Endothelial cell of umbilical vein (primary cell): ENCODE results near the gene KAT8.

ENCODE experiments used
- GATA2 ChIP-seq: IDR thresholded peaks from 2 replicates; pipeline ENCODE4 v1.7.0; 2011; ENCODE audit warnings: low read depth, mild to moderate bottlenecking, moderate library complexity, mixed read lengths, low read length; ENCODE audit not compliant: insufficient read length, insufficient read depth
- POLR2A ChIP-seq: IDR thresholded peaks from 2 replicates; pipeline ENCODE4 v1.6.1; 2012; ENCODE audit warnings: low read depth, mild to moderate bottlenecking, control low read depth, low read length
- TF ChIP-seq, protein P1 (sequence below), 2 donors: IDR thresholded peaks; 1 replicate in 1 of 2; 2 replicates in 1 of 2; pipeline ENCODE4 v1.5.1; 2011; ENCODE audit warnings: low read length in 2 of 2, mild to moderate bottlenecking in 2 of 2, moderate library complexity in 2 of 2, control low read depth in 1 of 2, inconsistent platforms in 1 of 2, low read depth in 1 of 2; ENCODE audit not compliant: insufficient read depth in 1 of 2; ENCODE audit errors: extremely low read depth in 1 of 2
- TF ChIP-seq, protein P2 (sequence below): IDR thresholded peaks from 2 replicates; pipeline ENCODE4 v1.6.1; 2011; ENCODE audit not compliant: insufficient read depth, insufficient read length

DNA sequence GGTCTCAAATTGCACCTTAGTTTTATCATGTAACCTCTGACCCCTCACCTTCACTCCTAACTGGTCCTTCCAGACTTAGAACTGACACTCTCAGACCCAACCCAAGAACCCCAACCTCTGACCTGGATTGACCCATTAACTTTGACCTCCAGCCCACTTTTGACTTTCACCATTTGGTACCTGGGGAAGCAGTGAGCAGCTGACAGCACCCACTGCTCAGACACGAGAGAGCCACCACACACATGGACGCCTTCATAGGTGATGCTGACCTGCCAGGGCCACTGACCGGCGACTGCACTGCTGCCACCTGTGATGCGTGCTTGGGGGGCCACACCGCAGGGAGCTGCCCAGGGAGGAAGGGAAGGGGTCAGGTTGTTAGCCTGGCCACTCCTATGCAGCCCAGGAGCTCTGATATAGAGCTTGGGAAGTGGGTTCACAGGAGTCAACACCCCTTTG lies 15.6 kb downstream of the KAT8 start:
- TF ChIP-seq POLR2A (no peak), GATA2 (no peak)
- TF ChIP-seq, protein P1, sequence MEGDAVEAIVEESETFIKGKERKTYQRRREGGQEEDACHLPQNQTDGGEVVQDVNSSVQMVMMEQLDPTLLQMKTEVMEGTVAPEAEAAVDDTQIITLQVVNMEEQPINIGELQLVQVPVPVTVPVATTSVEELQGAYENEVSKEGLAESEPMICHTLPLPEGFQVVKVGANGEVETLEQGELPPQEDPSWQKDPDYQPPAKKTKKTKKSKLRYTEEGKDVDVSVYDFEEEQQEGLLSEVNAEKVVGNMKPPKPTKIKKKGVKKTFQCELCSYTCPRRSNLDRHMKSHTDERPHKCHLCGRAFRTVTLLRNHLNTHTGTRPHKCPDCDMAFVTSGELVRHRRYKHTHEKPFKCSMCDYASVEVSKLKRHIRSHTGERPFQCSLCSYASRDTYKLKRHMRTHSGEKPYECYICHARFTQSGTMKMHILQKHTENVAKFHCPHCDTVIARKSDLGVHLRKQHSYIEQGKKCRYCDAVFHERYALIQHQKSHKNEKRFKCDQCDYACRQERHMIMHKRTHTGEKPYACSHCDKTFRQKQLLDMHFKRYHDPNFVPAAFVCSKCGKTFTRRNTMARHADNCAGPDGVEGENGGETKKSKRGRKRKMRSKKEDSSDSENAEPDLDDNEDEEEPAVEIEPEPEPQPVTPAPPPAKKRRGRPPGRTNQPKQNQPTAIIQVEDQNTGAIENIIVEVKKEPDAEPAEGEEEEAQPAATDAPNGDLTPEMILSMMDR (IDR thresholded peaks at IDR 0.05; ENCODE audit: extremely low read depth in 1 of 2, insufficient read depth in 1 of 2, low read depth in 1 of 2, low read length in 2 of 2) = no peak
- TF ChIP-seq, protein P2, sequence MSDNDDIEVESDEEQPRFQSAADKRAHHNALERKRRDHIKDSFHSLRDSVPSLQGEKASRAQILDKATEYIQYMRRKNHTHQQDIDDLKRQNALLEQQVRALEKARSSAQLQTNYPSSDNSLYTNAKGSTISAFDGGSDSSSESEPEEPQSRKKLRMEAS = no peak
